Gastrocnemius medialis (tissue), 4 donors: Measurements from ENCODE around the gene PFKFB3.

ENCODE experiments used
- POLR2A ChIP-seq, 2 donors: fragments of 450-650 bp; IDR thresholded peaks; one replicate each; pipeline ENCODE4 v1.6.1; 2017; ENCODE audit warnings: antibody characterized with exemption in 2 of 2, mild to moderate bottlenecking in 2 of 2, moderate library complexity in 2 of 2
- TF ChIP-seq, protein P1 (sequence below), 5 experiments: fragments of 450-650 bp in 3 of 5; fragments of 200-600 bp in 2 of 5; sonication (generic) in 2 of 5; IDR thresholded peaks in 4 of 5; conservative IDR thresholded peaks in 1 of 5; 1 replicate in 4 of 5; 2 replicates in 1 of 5; pipeline ENCODE4 v1.5.1; 2016 to 2019; ENCODE audit warnings: antibody characterized with exemption in 5 of 5, mild to moderate bottlenecking in 3 of 5, moderate library complexity in 3 of 5

DNA sequence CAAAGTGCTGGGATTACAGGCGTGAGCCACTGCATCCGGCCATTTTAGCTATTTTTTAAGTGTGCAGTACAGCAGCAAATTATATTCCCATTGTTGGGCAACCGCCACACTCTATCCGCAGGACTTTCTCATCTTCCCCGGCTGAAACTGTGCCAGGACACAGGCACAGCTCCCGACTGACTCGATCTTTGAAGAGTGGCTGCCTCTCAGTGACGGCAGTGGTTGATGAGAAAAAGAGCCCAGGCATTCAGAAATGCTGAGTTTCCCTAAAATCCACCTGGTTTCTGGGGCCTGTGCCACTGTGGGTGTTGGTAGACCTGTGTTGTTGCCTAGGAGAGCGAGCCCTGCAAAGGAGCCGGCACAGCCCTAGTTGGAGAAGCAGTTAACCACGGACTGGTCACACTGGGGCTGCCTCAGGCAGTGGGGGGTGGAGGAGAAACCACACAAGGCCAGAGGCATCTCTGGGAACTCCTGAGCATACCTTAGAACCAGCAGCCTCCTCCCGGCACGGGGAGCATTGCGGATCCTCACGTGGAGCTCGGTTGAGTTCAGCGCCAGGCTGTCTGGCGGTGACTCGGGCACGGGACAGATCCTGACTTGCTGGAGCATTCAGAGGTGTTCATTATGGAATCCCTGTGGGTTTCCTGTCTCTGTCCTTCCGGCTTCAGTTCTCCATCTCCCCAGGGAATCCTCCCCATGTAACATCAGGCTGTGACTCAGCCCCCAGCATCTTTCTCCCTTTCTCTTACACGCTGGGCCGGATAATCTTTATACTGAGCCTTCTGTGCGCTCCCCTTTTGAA, 16.2 kb downstream of the PFKFB3 start:
- TF ChIP-seq, protein P1, sequence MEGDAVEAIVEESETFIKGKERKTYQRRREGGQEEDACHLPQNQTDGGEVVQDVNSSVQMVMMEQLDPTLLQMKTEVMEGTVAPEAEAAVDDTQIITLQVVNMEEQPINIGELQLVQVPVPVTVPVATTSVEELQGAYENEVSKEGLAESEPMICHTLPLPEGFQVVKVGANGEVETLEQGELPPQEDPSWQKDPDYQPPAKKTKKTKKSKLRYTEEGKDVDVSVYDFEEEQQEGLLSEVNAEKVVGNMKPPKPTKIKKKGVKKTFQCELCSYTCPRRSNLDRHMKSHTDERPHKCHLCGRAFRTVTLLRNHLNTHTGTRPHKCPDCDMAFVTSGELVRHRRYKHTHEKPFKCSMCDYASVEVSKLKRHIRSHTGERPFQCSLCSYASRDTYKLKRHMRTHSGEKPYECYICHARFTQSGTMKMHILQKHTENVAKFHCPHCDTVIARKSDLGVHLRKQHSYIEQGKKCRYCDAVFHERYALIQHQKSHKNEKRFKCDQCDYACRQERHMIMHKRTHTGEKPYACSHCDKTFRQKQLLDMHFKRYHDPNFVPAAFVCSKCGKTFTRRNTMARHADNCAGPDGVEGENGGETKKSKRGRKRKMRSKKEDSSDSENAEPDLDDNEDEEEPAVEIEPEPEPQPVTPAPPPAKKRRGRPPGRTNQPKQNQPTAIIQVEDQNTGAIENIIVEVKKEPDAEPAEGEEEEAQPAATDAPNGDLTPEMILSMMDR (IDR thresholded peaks at IDR 0.05 in 4 of 5, conservative IDR thresholded peaks at IDR 0.05 in 1 of 5), result no peak
- no peak for TF ChIP-seq POLR2A (IDR thresholded peaks at IDR 0.05)
